ENCODE measurements around the gene CDC42EP3. TPM values are rescaled to one million over a fixed set of nuclear protein-coding genes. Genes with fewer than 3 reads are reported as not detected.
A peak's percentile ranks its signal among the peaks of the same experiment; 100 is the strongest.

CDC42EP3 gene
- total and polyA plus RNA-seq, 2 donors (not counting 1 experiment from before 2014, with no cell fraction given): 28.0 to 29.9 TPM

GRCh38 chr2:37602040-37602439 is 69.4 kb downstream of the CDC42EP3 start:
- Histone ChIP-seq H3K27me3 (replicated peaks in 1 of 4; ENCODE audit: control extremely low read depth in 1 of 4, control insufficient read depth in 3 of 4, insufficient read depth in 4 of 4, low read length in 3 of 4) (peaks cover 0 to 7% (median 0%) of the 10 kb centered on the region in 4 experiments), H3K4me1 (ENCODE audit: control insufficient read depth in 2 of 2, insufficient read depth in 2 of 2, low read length in 2 of 2) (peaks cover 15 to 18% of the 10 kb centered on the region in 2 donors), H3K9me3 (ENCODE audit: control extremely low read depth in 1 of 3, control insufficient read depth in 2 of 3, insufficient read depth in 1 of 3, low read length in 2 of 3) (peaks cover 0 to 6% (median 4%) of the 10 kb centered on the region in 3 donors), H2AFZ (ENCODE audit: insufficient read depth, low read depth, low read length, poor library complexity, severe bottlenecking) (no peak overlapping the region), H4K20me1 (ENCODE audit: control insufficient read depth, insufficient read depth, low read length, poor library complexity, severe bottlenecking) (no peaks in the 10 kb centered on the region), H3K27ac (ENCODE audit: low read length in 2 of 2) (no peak overlapping the region), H3K4me3 (ENCODE audit: control extremely low read depth in 1 of 5, extremely low read depth in 1 of 5, insufficient read depth in 1 of 5, low read depth in 2 of 5, low read length in 4 of 5) (no peak overlapping the region), H3K9ac (ENCODE audit: low read length) (no peak overlapping the region), H3K36me3 (replicated peaks in 1 of 2; ENCODE audit: control extremely low read depth in 1 of 2, control insufficient read depth in 1 of 2, extremely low read depth in 1 of 2, insufficient read depth in 2 of 2, low read length in 1 of 2) (no peaks in the 10 kb centered on the region), H3K4me2 (replicated peaks; ENCODE audit: low read depth, low read length, poor library complexity, severe bottlenecking) (no peak overlapping the region), H3K79me2 (ENCODE audit: control insufficient read depth, insufficient read depth, low read length) (peaks cover 3% of the 10 kb centered on the region)
- POLR2A ChIA-PET: interaction anchor here (0.6 kb wide), 1 partner anchor 806 kb away, joined by 4 read pairs; no protein-coding TSS in a partner anchor
- H3K4me3 Mint-ChIP-seq: peak overlapping the region; percentile 24
- no peak overlapping the region for H3K27ac Mint-ChIP-seq
- H3K9me3 Mint-ChIP-seq (ENCODE audit: insufficient read depth): peaks cover 3% of the 10 kb centered on the region
- H3K4me1 Mint-ChIP-seq: peaks cover 24% of the 10 kb centered on the region
- no peaks in the 10 kb centered on the region for H3K27me3 Mint-ChIP-seq
- no peak for ATAC-seq (ENCODE audit: low read depth)
- no peak for TF ChIP-seq EZH2 (IDR thresholded peaks at IDR 0.05; ENCODE audit: borderline replicate concordance, insufficient read depth, low read depth, low read length, poor library complexity, severe bottlenecking)
- TF ChIP-seq, protein P1, sequence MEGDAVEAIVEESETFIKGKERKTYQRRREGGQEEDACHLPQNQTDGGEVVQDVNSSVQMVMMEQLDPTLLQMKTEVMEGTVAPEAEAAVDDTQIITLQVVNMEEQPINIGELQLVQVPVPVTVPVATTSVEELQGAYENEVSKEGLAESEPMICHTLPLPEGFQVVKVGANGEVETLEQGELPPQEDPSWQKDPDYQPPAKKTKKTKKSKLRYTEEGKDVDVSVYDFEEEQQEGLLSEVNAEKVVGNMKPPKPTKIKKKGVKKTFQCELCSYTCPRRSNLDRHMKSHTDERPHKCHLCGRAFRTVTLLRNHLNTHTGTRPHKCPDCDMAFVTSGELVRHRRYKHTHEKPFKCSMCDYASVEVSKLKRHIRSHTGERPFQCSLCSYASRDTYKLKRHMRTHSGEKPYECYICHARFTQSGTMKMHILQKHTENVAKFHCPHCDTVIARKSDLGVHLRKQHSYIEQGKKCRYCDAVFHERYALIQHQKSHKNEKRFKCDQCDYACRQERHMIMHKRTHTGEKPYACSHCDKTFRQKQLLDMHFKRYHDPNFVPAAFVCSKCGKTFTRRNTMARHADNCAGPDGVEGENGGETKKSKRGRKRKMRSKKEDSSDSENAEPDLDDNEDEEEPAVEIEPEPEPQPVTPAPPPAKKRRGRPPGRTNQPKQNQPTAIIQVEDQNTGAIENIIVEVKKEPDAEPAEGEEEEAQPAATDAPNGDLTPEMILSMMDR (IDR thresholded peaks at IDR 0.05): no peak
- DNase-seq: no peak
- WGBS (ENCODE audit: insufficient coverage): no CpG with 5 or more reads among the region's 2 CpGs
- CTCF ChIA-PET: interaction anchor here (1.6 kb wide), 1 partner anchor 230 kb away, joined by 3 read pairs; no protein-coding TSS in a partner anchor
- intact Hi-C loops (cut with micrococcal nuclease): loop anchor here (5.0 kb wide), 2 partner anchors 35 to 45 kb away; no protein-coding TSS in a partner anchor

DNA sequence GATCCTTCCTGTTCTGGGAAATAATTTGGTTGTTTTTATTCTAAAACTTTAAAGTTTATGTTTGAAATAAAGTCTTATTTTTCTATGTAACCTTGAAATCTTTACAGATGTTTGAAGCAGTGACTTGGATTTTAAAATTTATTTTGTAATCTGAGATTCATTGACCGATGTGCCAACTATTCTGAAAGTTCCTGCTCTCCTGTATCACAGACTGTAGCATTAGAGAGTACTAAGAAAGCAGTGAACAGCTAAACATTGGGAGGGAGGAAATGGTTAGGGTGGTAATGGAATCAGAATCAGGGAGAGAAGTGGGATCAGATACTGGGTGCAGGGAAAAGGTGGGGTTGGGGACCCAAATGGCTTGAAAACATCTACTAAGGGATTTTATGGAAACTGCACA is 69.9 kb downstream of the CDC42EP3 start:
- POLR2A ChIA-PET: interaction anchor here (0.6 kb wide), 1 partner anchor 807 kb away, joined by 4 read pairs; no protein-coding TSS in a partner anchor
- no peaks in the 10 kb centered on the region for H3K27me3 Mint-ChIP-seq
- Histone ChIP-seq H3K4me3 (ENCODE audit: control extremely low read depth in 1 of 5, extremely low read depth in 1 of 5, insufficient read depth in 1 of 5, low read depth in 2 of 5, low read length in 4 of 5) (no peak overlapping the region), H4K20me1 (ENCODE audit: control insufficient read depth, insufficient read depth, low read length, poor library complexity, severe bottlenecking) (no peaks in the 10 kb centered on the region), H3K4me2 (replicated peaks; ENCODE audit: low read depth, low read length, poor library complexity, severe bottlenecking) (peak overlapping the region; percentile 10), H3K27ac (ENCODE audit: low read length in 2 of 2) (no peak overlapping the region), H3K36me3 (replicated peaks in 1 of 2; ENCODE audit: control extremely low read depth in 1 of 2, control insufficient read depth in 1 of 2, extremely low read depth in 1 of 2, insufficient read depth in 2 of 2, low read length in 1 of 2) (no peaks in the 10 kb centered on the region), H3K4me1 (ENCODE audit: control insufficient read depth in 2 of 2, insufficient read depth in 2 of 2, low read length in 2 of 2) (peaks cover 15 to 18% of the 10 kb centered on the region in 2 donors), H3K27me3 (replicated peaks in 1 of 4; ENCODE audit: control extremely low read depth in 1 of 4, control insufficient read depth in 3 of 4, insufficient read depth in 4 of 4, low read length in 3 of 4) (peaks cover 0 to 7% (median 0%) of the 10 kb centered on the region in 4 experiments), H3K79me2 (ENCODE audit: control insufficient read depth, insufficient read depth, low read length) (peaks cover 3% of the 10 kb centered on the region), H2AFZ (ENCODE audit: insufficient read depth, low read depth, low read length, poor library complexity, severe bottlenecking) (no peak overlapping the region), H3K9ac (ENCODE audit: low read length) (no peak overlapping the region), H3K9me3 (ENCODE audit: control extremely low read depth in 1 of 3, control insufficient read depth in 2 of 3, insufficient read depth in 1 of 3, low read length in 2 of 3) (peaks cover 0 to 6% (median 4%) of the 10 kb centered on the region in 3 donors)
- peaks cover 24% of the 10 kb centered on the region for H3K4me1 Mint-ChIP-seq
- intact Hi-C loops (cut with micrococcal nuclease): loop anchor here (5.0 kb wide), 2 partner anchors 36 to 44 kb away; no protein-coding TSS in a partner anchor
- H3K4me3 Mint-ChIP-seq: peak overlapping the region; percentile 24
- CTCF ChIA-PET: no interaction called here
- 100% methylated on average over 1 of the region's 1 CpG for WGBS (ENCODE audit: insufficient coverage)
- no peak for ATAC-seq (ENCODE audit: low read depth)
- no peak overlapping the region for H3K27ac Mint-ChIP-seq
- DNase-seq: no peak
- TF ChIP-seq EZH2 (IDR thresholded peaks at IDR 0.05; ENCODE audit: borderline replicate concordance, insufficient read depth, low read depth, low read length, poor library complexity, severe bottlenecking): no peak
- TF ChIP-seq, protein P1 (IDR thresholded peaks at IDR 0.05): no peak
- peaks cover 3% of the 10 kb centered on the region for H3K9me3 Mint-ChIP-seq (ENCODE audit: insufficient read depth)
